Measurements from ENCODE around the gene KIF16B. TPM values are rescaled to one million over a fixed set of nuclear protein-coding genes. Genes with fewer than 3 reads are reported as not detected.

Gene KIF16B
- total RNA-seq, 1 experiment from 2014 or later, result 16.6 TPM

DNA sequence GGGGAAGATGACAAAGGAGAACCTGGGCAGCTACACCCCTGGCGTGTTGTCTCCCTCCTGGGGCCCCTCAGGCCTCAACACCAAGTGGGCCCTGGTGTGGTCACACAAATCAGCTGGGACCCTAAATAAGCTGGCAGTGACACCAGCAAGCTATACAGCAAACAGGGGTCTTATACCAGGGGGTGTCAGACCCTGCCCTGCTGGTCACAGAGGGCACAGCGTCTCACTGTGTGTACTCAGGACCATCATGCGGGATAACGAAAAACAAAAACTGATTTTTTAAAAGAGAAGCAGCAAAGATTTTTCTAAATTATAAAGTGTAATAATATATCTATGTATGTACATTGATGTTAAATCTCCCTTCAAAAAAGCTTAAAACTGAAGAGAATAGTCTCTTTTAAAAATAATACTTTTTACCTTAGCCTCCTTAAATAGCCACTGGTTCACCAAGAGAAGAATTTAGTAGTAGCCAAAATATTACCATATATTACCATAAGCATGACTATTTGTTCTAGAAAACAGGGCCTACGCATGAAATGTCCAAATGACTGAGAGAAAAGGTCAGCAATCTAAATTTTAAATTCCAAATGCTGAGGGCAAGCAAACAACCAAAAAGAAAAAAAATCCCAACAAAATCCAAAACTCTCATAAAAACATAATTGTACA lies 220.4 kb downstream of the KIF16B start:
- TF ChIP-seq TCF7L2 (IDR thresholded peaks at IDR 0.05; ENCODE audit: low read depth, low read length) (no peak), POLR2AphosphoS5 (IDR thresholded peaks at IDR 0.05; ENCODE audit: low read depth, low read length) (no peak), REST (IDR thresholded peaks at IDR 0.05; ENCODE audit: insufficient read depth in 1 of 2, low read depth in 2 of 2, low read length in 1 of 2) (no peak), SIN3A (IDR thresholded peaks at IDR 0.05; ENCODE audit: borderline replicate concordance, insufficient read depth, low read depth, low read length) (no peak), CTCF (IDR thresholded peaks at IDR 0.05) (no peak)
- no peak for DNase-seq (ENCODE audit: low read depth, low spot score)
- Histone ChIP-seq H3K4me3 (ENCODE audit: low read depth in 2 of 2, low read length in 2 of 2) (no peak overlapping the region), H3K27me3 (ENCODE audit: control insufficient read depth, insufficient read depth, low read length) (no peaks in the 10 kb centered on the region), H3K4me1 (ENCODE audit: control insufficient read depth, insufficient read depth, low read length) (no peaks in the 10 kb centered on the region), H3K9me3 (ENCODE audit: control insufficient read depth, insufficient read depth, low read depth, low read length) (no peaks in the 10 kb centered on the region), H3K36me3 (ENCODE audit: control insufficient read depth, insufficient read depth, low read length) (no peaks in the 10 kb centered on the region), H3K27ac (ENCODE audit: low read length) (no peak overlapping the region)
- POLR2A ChIA-PET, result no interaction called here
- CTCF ChIA-PET, result no interaction called here
- no TSS peak for BruUV-seq (replicated peaks)
- in situ Hi-C loops (cut with HindIII; ENCODE audit: low pct_unique_long_range_greater_than_20kb, low sequenced_read_pairs) (no loop called here), intact Hi-C loops (cut with micrococcal nuclease; ENCODE audit: unreplicated experiment) (no loop called here)
- ATAC-seq, result no peak

GRCh38 chr20:16352321-16352720 lies 220.9 kb downstream of the KIF16B start:
- in situ Hi-C loops (cut with HindIII; ENCODE audit: low pct_unique_long_range_greater_than_20kb, low sequenced_read_pairs), result no loop called here
- H3K9me3 ChIP-seq (ENCODE audit: control insufficient read depth, insufficient read depth, low read depth, low read length), result no peaks in the 10 kb centered on the region
- CTCF ChIA-PET, result no interaction called here
- TF ChIP-seq REST (IDR thresholded peaks at IDR 0.05; ENCODE audit: insufficient read depth in 1 of 2, low read depth in 2 of 2, low read length in 1 of 2) (no peak), SIN3A (IDR thresholded peaks at IDR 0.05; ENCODE audit: borderline replicate concordance, insufficient read depth, low read depth, low read length) (no peak), CTCF (IDR thresholded peaks at IDR 0.05) (no peak), POLR2AphosphoS5 (IDR thresholded peaks at IDR 0.05; ENCODE audit: low read depth, low read length) (no peak), TCF7L2 (IDR thresholded peaks at IDR 0.05; ENCODE audit: low read depth, low read length) (no peak)
- H3K27me3 ChIP-seq (ENCODE audit: control insufficient read depth, insufficient read depth, low read length), result no peaks in the 10 kb centered on the region
- POLR2A ChIA-PET, result no interaction called here
- H3K36me3 ChIP-seq (ENCODE audit: control insufficient read depth, insufficient read depth, low read length), result no peaks in the 10 kb centered on the region
- DNase-seq (ENCODE audit: low read depth, low spot score) (no peak), ATAC-seq (no peak)
- BruUV-seq (replicated peaks), result no TSS peak
- no peak overlapping the region for H3K27ac ChIP-seq (ENCODE audit: low read length)
- H3K4me3 ChIP-seq (ENCODE audit: low read depth in 2 of 2, low read length in 2 of 2), result no peak overlapping the region
- intact Hi-C loops (cut with micrococcal nuclease; ENCODE audit: unreplicated experiment), result no loop called here
- H3K4me1 ChIP-seq (ENCODE audit: control insufficient read depth, insufficient read depth, low read length), result no peaks in the 10 kb centered on the region
